PC-3 (cell line): Measurements from ENCODE around the gene UCK1. TPM values are rescaled to one million over a fixed set of nuclear protein-coding genes. Genes with fewer than 3 reads are reported as not detected.

Experiments used
- ATAC-seq: fragments of 200-7000 bp; cut with Tn5 transposase; 2 replicates; pipeline ENCODE4 v1.9.1; 2020; ENCODE audit warnings: mild to moderate bottlenecking, moderate library complexity
- BruUV-seq: library from RNA; stranded (reverse); fragments of 400-500 nt; replicated peaks from 2 replicates; lab custom pipeline; 2021; lab: Mats Ljungman, UMichigan
- CTCF ChIA-PET: fragments of 300-600 bp; sonication (Branson Sonifier 250); formaldehyde crosslinking; loops from one replicate; lab custom pipeline; 2022; ENCODE audit warnings: antibody characterized with exemption; lab: Charles Lee
- POLR2A ChIA-PET: fragments of 300-600 bp; sonication (Branson Sonifier 250); formaldehyde crosslinking; loops from one replicate; lab custom pipeline; 2022; ENCODE audit warnings: antibody characterized with exemption; ENCODE audit not compliant: unreplicated experiment; lab: Charles Lee
- DNase-seq: peaks from one replicate; pipeline ENCODE4 v3.0.0-alpha.2; 2015
- H2AFZ ChIP-seq: fragments of 300-600 bp; sonication (generic); 2 replicates; pipeline ENCODE4 v1.6.0; 2016; ENCODE audit warnings: antibody characterized with exemption, low read length
- H3F3A ChIP-seq: fragments of 300-600 bp; sonication (generic); one replicate; pipeline ENCODE4 v1.6.0; 2017; ENCODE audit warnings: antibody characterized with exemption, low read length, control low read depth, mild to moderate bottlenecking; ENCODE audit not compliant: unreplicated experiment
- H3K27ac ChIP-seq: fragments of 300-600 bp; sonication (generic); 2 replicates; pipeline ENCODE4 v1.5.1; 2016; ENCODE audit warnings: mild to moderate bottlenecking, low read length
- H3K27me3 ChIP-seq: fragments of 300-600 bp; sonication (generic); 2 replicates; pipeline ENCODE4 v1.6.1; 2016; ENCODE audit warnings: low read length, mixed read lengths
- H3K36me3 ChIP-seq: fragments of 300-600 bp; sonication (generic); 2 replicates; pipeline ENCODE4 v1.6.1; 2016; ENCODE audit warnings: low read depth, mixed run types, low read length, mixed read lengths
- H3K4me1 ChIP-seq: fragments of 300-600 bp; sonication (generic); 2 replicates; pipeline ENCODE4 v1.5.1; 2016; ENCODE audit warnings: low read length; ENCODE audit not compliant: insufficient read depth
- H3K4me2 ChIP-seq: fragments of 300-600 bp; sonication (generic); 2 replicates; pipeline ENCODE4 v1.6.0; 2016; ENCODE audit warnings: low read length
- H3K4me3 ChIP-seq: fragments of 300-600 bp; sonication (generic); 2 replicates; pipeline ENCODE4 v1.5.1; 2016; ENCODE audit warnings: mild to moderate bottlenecking, low read length, mixed read lengths
- H3K79me2 ChIP-seq: fragments of 300-600 bp; sonication (generic); 2 replicates; pipeline ENCODE4 v1.6.1; 2017; ENCODE audit warnings: low read length, mixed read lengths
- H3K9ac ChIP-seq: fragments of 300-600 bp; sonication (generic); 2 replicates; pipeline ENCODE4 v1.6.0; 2016; ENCODE audit warnings: mild to moderate bottlenecking, low read length
- H3K9me2 ChIP-seq: fragments of 300-600 bp; sonication (generic); replicated peaks from 2 replicates; pipeline ENCODE4 v1.6.1; 2016; ENCODE audit warnings: mixed run types, low read length, mixed read lengths
- H3K9me3 ChIP-seq: fragments of 300-600 bp; sonication (generic); 2 replicates; pipeline ENCODE4 v1.6.1; 2016; ENCODE audit warnings: low read length, mixed read lengths
- H4K20me1 ChIP-seq: fragments of 300-600 bp; sonication (generic); 2 replicates; pipeline ENCODE4 v1.6.1; 2016; ENCODE audit warnings: low read length, mixed read lengths
- EZH2 ChIP-seq: fragments of 300-600 bp; sonication (generic); IDR thresholded peaks from one replicate; pipeline ENCODE4 v1.6.1; 2017; ENCODE audit warnings: antibody characterized with exemption, mild to moderate bottlenecking, low read length; ENCODE audit not compliant: unreplicated experiment
- EZH2phosphoT487 ChIP-seq: fragments of 300-600 bp; sonication (generic); IDR thresholded peaks from 2 replicates; pipeline ENCODE4 v1.6.1; 2018; ENCODE audit warnings: mild to moderate bottlenecking, antibody characterized with exemption, low read length, borderline replicate concordance
- intact Hi-C: fragments of 100-400 bp; cut with micrococcal nuclease; formaldehyde crosslinking; loops from 2 replicates; pipeline ENCODE4 v1.9.0; 2023
- total RNA-seq: library from RNA; depleted of rRNA; stranded (reverse); fragments of >200 nt; gene quantifications from 2 replicates; pipeline ENCODE4 v1.2.3, GENCODE V29; 2014
- TF ChIP-seq, protein P1 (sequence below): fragments of 300-600 bp; sonication (generic); conservative IDR thresholded peaks from 2 replicates; pipeline ENCODE4 v1.5.1; 2017; ENCODE audit warnings: antibody characterized with exemption, low read depth, mild to moderate bottlenecking, low read length

Gene UCK1
- total RNA-seq, 1 experiment from 2014 or later, result 28.2 TPM

GRCh38 chr9:131483319-131484050 lies 47.6 kb downstream of the UCK1 start:
- H3K79me2 ChIP-seq, result no peaks in the 10 kb centered on the region
- 0 out of 2 replicates have a peak, but pooled peaks cover 3% of the 10 kb centered on the region for H4K20me1 ChIP-seq
- intact Hi-C loops, result no loop called here
- CTCF ChIA-PET, result no interaction called here
- POLR2A ChIA-PET, result no interaction called here
- no peaks in the 10 kb centered on the region for H3K27me3 ChIP-seq
- no peaks in the 10 kb centered on the region for H3K4me1 ChIP-seq
- H3K4me3 ChIP-seq, result no peak overlapping the region
- H3K27ac ChIP-seq, result no peak overlapping the region
- no peak overlapping the region for H3K4me2 ChIP-seq
- H3K9me2 ChIP-seq, result no peaks in the 10 kb centered on the region
- H3F3A ChIP-seq, result no peaks in the 10 kb centered on the region
- H3K36me3 ChIP-seq, result peaks cover 38% of the 10 kb centered on the region
- TF ChIP-seq, protein P1, sequence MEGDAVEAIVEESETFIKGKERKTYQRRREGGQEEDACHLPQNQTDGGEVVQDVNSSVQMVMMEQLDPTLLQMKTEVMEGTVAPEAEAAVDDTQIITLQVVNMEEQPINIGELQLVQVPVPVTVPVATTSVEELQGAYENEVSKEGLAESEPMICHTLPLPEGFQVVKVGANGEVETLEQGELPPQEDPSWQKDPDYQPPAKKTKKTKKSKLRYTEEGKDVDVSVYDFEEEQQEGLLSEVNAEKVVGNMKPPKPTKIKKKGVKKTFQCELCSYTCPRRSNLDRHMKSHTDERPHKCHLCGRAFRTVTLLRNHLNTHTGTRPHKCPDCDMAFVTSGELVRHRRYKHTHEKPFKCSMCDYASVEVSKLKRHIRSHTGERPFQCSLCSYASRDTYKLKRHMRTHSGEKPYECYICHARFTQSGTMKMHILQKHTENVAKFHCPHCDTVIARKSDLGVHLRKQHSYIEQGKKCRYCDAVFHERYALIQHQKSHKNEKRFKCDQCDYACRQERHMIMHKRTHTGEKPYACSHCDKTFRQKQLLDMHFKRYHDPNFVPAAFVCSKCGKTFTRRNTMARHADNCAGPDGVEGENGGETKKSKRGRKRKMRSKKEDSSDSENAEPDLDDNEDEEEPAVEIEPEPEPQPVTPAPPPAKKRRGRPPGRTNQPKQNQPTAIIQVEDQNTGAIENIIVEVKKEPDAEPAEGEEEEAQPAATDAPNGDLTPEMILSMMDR, result no peak
- no peak for TF ChIP-seq EZH2phosphoT487
- no peak for TF ChIP-seq EZH2
- DNase-seq, result no peak
- H3K9me3 ChIP-seq, result no peaks in the 10 kb centered on the region
- no TSS peak for BruUV-seq
- no peak overlapping the region for H3K9ac ChIP-seq
- no peak for ATAC-seq
- H2AFZ ChIP-seq, result no peak overlapping the region

GRCh38 chr9:131482343-131483006 lies 48.6 kb downstream of the UCK1 start:
- H3F3A ChIP-seq, result no peaks in the 10 kb centered on the region
- H3K79me2 ChIP-seq, result no peaks in the 10 kb centered on the region
- POLR2A ChIA-PET, result no interaction called here
- DNase-seq, result no peak
- intact Hi-C loops, result no loop called here
- CTCF ChIA-PET, result no interaction called here
- no peak overlapping the region for H3K9ac ChIP-seq
- no peak overlapping the region for H3K4me2 ChIP-seq
- BruUV-seq, result no TSS peak
- no peak overlapping the region for H3K4me3 ChIP-seq
- 0 out of 2 replicates have a peak, but pooled peaks cover 3% of the 10 kb centered on the region for H4K20me1 ChIP-seq
- no peak overlapping the region for H2AFZ ChIP-seq
- no peaks in the 10 kb centered on the region for H3K9me3 ChIP-seq
- no peaks in the 10 kb centered on the region for H3K9me2 ChIP-seq
- H3K36me3 ChIP-seq, result peaks cover 41% of the 10 kb centered on the region
- no peak for ATAC-seq
- H3K27ac ChIP-seq, result no peak overlapping the region
- no peaks in the 10 kb centered on the region for H3K27me3 ChIP-seq
- no peak for TF ChIP-seq EZH2phosphoT487
- TF ChIP-seq, protein P1, result no peak
- no peak for TF ChIP-seq EZH2
- no peaks in the 10 kb centered on the region for H3K4me1 ChIP-seq
